ENCODE results near the gene IL18R1. TPM values are rescaled to one million over a fixed set of nuclear protein-coding genes. Genes with fewer than 3 reads are reported as not detected.

The IL18R1 gene
- total RNA-seq, 3 donors from 2014 or later = 7.0 to 7.7 (median 7.2) TPM

DNA sequence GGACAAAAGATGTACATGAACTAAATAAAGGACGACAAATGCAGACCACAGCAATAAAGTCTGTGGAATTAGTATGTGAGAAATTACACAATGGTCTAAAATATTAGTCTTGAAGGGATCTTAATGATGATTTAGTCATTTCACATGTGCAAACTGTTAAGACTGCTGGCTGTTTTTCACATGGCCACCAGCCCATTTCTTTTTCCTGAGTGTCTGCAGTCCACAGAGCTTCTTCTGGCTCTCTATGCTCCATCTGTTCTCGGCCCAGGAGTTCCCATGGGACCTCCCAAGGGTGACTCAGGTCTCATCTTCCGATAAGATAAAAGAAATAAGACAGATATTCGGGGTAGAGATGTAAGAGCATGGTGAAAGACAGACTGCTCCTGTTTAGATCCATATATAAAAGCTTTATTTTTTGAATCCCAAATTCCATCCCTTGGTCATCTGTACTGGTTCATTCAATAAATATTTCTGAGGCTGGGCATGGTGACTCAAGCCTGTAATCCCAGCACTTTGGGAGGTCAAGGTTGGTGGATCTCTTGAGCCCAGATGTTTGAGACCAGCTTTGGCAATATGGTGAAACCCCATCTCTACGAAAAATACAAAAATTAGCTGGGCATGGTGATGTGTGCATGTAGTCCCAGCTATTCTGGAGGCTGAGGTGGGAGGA is 24.1 kb upstream of the IL18R1 start:
- Histone ChIP-seq H3K4me3 (no peak overlapping the region), H3K27me3 (no peaks in the 10 kb centered on the region), H3K27ac (no peak overlapping the region), H3K9me3 (no peaks in the 10 kb centered on the region), H3K4me1 (no peaks in the 10 kb centered on the region), H3K36me3 (no peaks in the 10 kb centered on the region)
- intact Hi-C loops (cut with DNase I; ENCODE audit: low total_unique reads) = no loop called here
- no peak for DNase-seq (ENCODE audit: low spot score in 2 of 2)
- TF ChIP-seq POLR2AphosphoS5 (IDR thresholded peaks at IDR 0.05) = no peak
- no peak for TF ChIP-seq POLR2A (IDR thresholded peaks at IDR 0.05)
- TF ChIP-seq, protein P1, sequence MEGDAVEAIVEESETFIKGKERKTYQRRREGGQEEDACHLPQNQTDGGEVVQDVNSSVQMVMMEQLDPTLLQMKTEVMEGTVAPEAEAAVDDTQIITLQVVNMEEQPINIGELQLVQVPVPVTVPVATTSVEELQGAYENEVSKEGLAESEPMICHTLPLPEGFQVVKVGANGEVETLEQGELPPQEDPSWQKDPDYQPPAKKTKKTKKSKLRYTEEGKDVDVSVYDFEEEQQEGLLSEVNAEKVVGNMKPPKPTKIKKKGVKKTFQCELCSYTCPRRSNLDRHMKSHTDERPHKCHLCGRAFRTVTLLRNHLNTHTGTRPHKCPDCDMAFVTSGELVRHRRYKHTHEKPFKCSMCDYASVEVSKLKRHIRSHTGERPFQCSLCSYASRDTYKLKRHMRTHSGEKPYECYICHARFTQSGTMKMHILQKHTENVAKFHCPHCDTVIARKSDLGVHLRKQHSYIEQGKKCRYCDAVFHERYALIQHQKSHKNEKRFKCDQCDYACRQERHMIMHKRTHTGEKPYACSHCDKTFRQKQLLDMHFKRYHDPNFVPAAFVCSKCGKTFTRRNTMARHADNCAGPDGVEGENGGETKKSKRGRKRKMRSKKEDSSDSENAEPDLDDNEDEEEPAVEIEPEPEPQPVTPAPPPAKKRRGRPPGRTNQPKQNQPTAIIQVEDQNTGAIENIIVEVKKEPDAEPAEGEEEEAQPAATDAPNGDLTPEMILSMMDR (IDR thresholded peaks at IDR 0.05) = no peak

DNA sequence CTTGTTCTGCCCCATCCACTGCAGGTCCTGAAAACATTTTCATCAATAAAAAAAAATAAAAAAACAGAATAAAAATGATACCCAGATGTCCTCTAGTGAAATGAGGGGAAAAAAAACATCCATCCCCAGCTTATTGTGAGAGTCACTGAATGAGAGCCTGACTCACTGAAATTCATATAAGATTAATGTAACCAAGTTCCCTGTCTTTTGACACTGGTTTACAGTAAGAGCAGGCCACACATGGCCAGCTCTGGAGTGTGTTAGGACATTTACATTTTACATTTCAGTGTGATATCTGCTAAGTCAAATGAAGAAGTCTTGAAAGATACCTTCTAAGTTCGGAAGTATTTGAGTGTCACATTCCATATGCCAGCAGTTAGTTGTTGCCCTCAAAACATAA is 21.1 kb upstream of the IL18R1 start:
- Histone ChIP-seq H3K4me1 (no peaks in the 10 kb centered on the region), H3K27me3 (no peaks in the 10 kb centered on the region), H3K9me3 (no peaks in the 10 kb centered on the region), H3K4me3 (no peak overlapping the region), H3K27ac (no peak overlapping the region), H3K36me3 (no peaks in the 10 kb centered on the region)
- TF ChIP-seq POLR2A (IDR thresholded peaks at IDR 0.05) = no peak
- TF ChIP-seq POLR2AphosphoS5 (IDR thresholded peaks at IDR 0.05) = no peak
- intact Hi-C loops (cut with DNase I; ENCODE audit: low total_unique reads) = no loop called here
- no peak for DNase-seq (ENCODE audit: low spot score in 2 of 2)

DNA sequence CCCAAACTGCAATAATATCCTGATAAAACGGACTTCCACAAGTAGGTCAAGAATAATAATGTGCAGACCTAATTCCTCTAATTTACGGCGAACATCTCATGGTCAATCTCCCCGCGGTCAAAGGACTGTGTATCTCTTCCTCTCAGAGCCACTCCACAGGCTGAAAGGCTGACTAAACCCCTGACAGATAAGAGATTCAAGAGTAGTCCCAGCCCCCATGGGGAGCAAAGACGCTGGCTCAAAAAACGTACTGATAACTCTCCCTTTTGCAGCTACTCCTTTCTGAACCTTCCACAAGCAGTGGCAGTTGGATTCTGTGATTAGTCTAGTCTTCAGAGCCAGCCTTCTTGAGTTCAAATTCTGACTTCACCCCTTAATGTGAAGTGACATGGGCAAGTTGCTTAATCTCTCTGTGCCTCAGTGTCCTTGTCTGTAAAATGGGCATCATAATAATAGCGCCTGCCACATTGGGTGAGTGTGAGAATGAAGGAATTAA is 19.7 kb upstream of the IL18R1 start:
- H3K36me3 ChIP-seq = no peaks in the 10 kb centered on the region
- H3K27ac ChIP-seq = no peak overlapping the region
- DNase-seq (ENCODE audit: low spot score in 2 of 2) = no peak
- no peaks in the 10 kb centered on the region for H3K4me1 ChIP-seq
- no peaks in the 10 kb centered on the region for H3K27me3 ChIP-seq
- TF ChIP-seq POLR2A (IDR thresholded peaks at IDR 0.05) = no peak
- TF ChIP-seq, protein P1 (IDR thresholded peaks at IDR 0.05) = no peak
- TF ChIP-seq POLR2AphosphoS5 (IDR thresholded peaks at IDR 0.05) = no peak
- intact Hi-C loops (cut with DNase I; ENCODE audit: low total_unique reads) = no loop called here
- no peaks in the 10 kb centered on the region for H3K9me3 ChIP-seq
- H3K4me3 ChIP-seq = no peak overlapping the region

DNA sequence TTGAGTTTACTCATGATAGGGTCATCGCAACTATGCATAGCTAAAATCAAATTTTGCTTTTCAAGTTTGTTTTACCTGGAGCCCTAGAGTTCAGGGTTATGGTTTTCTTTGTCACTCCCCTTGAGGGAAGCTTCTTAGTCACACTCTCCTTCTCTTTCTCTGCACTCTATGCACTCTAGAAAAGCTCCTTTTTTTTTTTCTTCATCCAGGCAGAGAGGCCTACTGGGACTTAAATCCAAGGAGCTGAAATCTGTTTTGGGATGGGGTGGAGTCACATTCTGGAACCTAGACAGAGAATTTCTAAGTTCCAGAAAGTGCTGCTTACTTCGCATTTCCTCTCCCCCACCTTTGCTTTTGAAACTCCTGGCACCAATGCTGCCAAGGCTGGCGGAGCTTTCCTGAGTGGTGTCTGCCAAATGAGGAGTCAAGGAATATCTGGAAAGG is 19.1 kb upstream of the IL18R1 start:
- H3K27ac ChIP-seq = no peak overlapping the region

DNA sequence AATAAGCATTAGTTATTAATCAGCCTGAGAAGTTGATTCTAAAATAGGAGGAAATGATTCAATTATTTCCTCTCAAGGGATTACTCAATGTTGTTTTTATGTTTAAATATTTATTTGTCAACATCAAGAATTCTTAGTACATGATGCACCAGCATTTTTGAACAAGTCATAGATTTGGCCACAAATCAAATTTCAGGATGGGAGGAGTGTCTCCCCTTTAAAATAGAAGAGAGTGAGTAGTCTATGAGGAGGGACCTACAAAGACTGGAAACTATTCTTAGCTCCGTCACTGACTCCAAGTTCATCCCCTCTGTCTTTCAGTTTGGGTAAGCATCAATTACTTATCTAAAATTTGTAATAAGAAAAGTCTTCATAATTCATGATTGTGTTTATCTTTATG is 18.6 kb upstream of the IL18R1 start:
- no peaks in the 10 kb centered on the region for H3K4me1 ChIP-seq
- H3K9me3 ChIP-seq = no peaks in the 10 kb centered on the region
- no peak overlapping the region for H3K27ac ChIP-seq
- intact Hi-C loops (cut with DNase I; ENCODE audit: low total_unique reads) = no loop called here
- H3K36me3 ChIP-seq = no peaks in the 10 kb centered on the region
- no peak overlapping the region for H3K4me3 ChIP-seq
- TF ChIP-seq POLR2A (IDR thresholded peaks at IDR 0.05) = no peak
- no peak for TF ChIP-seq POLR2AphosphoS5 (IDR thresholded peaks at IDR 0.05)
- TF ChIP-seq, protein P1 (IDR thresholded peaks at IDR 0.05) = no peak
- no peaks in the 10 kb centered on the region for H3K27me3 ChIP-seq
- no peak for DNase-seq (ENCODE audit: low spot score in 2 of 2)

More for the DNA sequence above, 19.1 kb upstream of the IL18R1 start:
- Histone ChIP-seq H3K4me3 (no peak overlapping the region), H3K27me3 (no peaks in the 10 kb centered on the region), H3K4me1 (no peaks in the 10 kb centered on the region), H3K9me3 (no peaks in the 10 kb centered on the region), H3K36me3 (no peaks in the 10 kb centered on the region)
- intact Hi-C loops (cut with DNase I; ENCODE audit: low total_unique reads) = no loop called here
- no peak for DNase-seq (ENCODE audit: low spot score in 2 of 2)
- TF ChIP-seq POLR2AphosphoS5 (IDR thresholded peaks at IDR 0.05) (no peak), POLR2A (IDR thresholded peaks at IDR 0.05) (no peak)
- TF ChIP-seq, protein P1 (IDR thresholded peaks at IDR 0.05) = no peak
